GM19240 (cell line): ENCODE results near the gene CFAP43.
A peak's percentile ranks its signal among the peaks of the same experiment; 100 is the strongest.
"Not testable (repeated sequence)": the region's sequence is repeated elsewhere in the genome, so short reads cannot be mapped to it uniquely, and the experiment has no call there.

Experiments used
- DNase-seq: peaks from one replicate; pipeline ENCODE4 v3.0.0; 2011; ENCODE audit warnings: low spot score; ENCODE audit not compliant: insufficient read length

CFAP43 gene

GRCh38 chr10:104230490-104230889, 1.7 kb downstream of the CFAP43 start:
- DNase-seq, result no peak

- no peak for DNase-seq
These were observed 8.9 kb downstream of the CFAP43 start for GRCh38 chr10:104223304-104223703.

GRCh38 chr10:104220522-104220921, 11.6 kb downstream of the CFAP43 start:
- DNase-seq, result no peak

- DNase-seq, result no peak
These were observed 13.4 kb downstream of the CFAP43 start for GRCh38 chr10:104218751-104219150.

- no peak for DNase-seq
These were observed 15.5 kb downstream of the CFAP43 start for GRCh38 chr10:104216631-104217030.

- peak; percentile 11 for DNase-seq
These were observed 22.5 kb downstream of the CFAP43 start for GRCh38 chr10:104209575-104210198.

GRCh38 chr10:104208730-104209129, 23.4 kb downstream of the CFAP43 start:
- no peak for DNase-seq

GRCh38 chr10:104202231-104202630, 29.9 kb downstream of the CFAP43 start:
- DNase-seq, result no peak

- DNase-seq, result no peak
These were observed 30.5 kb downstream of the CFAP43 start for GRCh38 chr10:104201636-104202035.

GRCh38 chr10:104199567-104199966, 32.6 kb downstream of the CFAP43 start:
- DNase-seq, result no peak

GRCh38 chr10:104197364-104197763, 34.8 kb downstream of the CFAP43 start:
- no peak for DNase-seq

- DNase-seq, result no peak
These were observed 36.5 kb downstream of the CFAP43 start for GRCh38 chr10:104195706-104196105.

- no peak for DNase-seq
These were observed 38.4 kb downstream of the CFAP43 start for GRCh38 chr10:104193787-104194186.

GRCh38 chr10:104190695-104191094, 41.5 kb downstream of the CFAP43 start:
- DNase-seq, result no peak

GRCh38 chr10:104183682-104184081, 48.5 kb downstream of the CFAP43 start:
- DNase-seq, result no peak

- not testable (repeated sequence) for DNase-seq
These were observed 58.0 kb downstream of the CFAP43 start for GRCh38 chr10:104174136-104174535.

GRCh38 chr10:104170610-104171254, 61.4 kb downstream of the CFAP43 start:
- DNase-seq, result no peak

GRCh38 chr10:104155591-104155990, 76.6 kb downstream of the CFAP43 start:
- no peak for DNase-seq

GRCh38 chr10:104151737-104152136, 80.4 kb downstream of the CFAP43 start:
- no peak for DNase-seq

- DNase-seq, result no peak
These were observed 82.0 kb downstream of the CFAP43 start for GRCh38 chr10:104150139-104150538.

GRCh38 chr10:104146882-104147281, 85.3 kb downstream of the CFAP43 start:
- DNase-seq, result no peak

GRCh38 chr10:104144931-104145330, 87.2 kb downstream of the CFAP43 start:
- no peak for DNase-seq

- DNase-seq, result no peak
These were observed 88.3 kb downstream of the CFAP43 start for GRCh38 chr10:104143829-104144228.
